GM21528 (cell line): Measurements from ENCODE around the gene SMAD5.

Source experiments
- ATAC-seq: cut with Tn5 transposase; IDR thresholded peaks from one replicate; pipeline ENCODE4 v1.9.1; 2021; ENCODE audit warnings: mild to moderate bottlenecking, moderate library complexity; ENCODE audit not compliant: unreplicated experiment, low FRiP score

Gene SMAD5

DNA sequence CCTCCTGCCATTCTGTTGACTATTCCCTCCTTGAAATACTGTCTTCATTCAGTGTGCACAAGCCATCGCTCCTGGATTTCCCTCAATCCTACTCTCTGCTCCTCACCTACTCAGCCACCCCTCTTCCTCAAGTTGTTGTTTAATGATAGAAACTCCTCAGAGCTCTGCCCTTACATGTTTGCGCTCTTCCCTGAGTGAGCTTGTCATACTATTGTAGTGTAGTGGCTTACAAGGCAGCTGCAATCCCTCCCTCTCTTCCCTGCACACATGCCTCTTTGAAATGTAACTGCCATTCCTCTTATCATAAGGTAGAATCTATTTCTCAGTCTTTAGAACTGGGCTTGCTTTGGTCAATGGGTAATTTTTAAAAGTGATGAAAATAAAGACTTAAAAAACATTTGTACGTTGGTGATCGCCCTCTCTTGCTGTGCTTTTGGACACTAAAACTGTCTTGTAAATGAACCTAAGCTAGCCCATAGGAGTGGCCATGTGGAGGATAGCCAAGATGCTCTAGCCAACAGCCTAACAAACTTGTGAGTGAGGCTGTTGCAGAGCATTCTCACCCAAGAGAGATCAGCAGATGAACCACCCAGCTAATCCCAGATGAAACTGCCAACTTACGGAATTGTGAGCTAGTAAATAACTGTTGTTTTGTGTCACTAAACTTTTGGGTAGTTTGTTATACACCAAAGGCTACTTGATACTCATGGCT, 18.1 kb upstream of the SMAD5 start:
- no peak for ATAC-seq

DNA sequence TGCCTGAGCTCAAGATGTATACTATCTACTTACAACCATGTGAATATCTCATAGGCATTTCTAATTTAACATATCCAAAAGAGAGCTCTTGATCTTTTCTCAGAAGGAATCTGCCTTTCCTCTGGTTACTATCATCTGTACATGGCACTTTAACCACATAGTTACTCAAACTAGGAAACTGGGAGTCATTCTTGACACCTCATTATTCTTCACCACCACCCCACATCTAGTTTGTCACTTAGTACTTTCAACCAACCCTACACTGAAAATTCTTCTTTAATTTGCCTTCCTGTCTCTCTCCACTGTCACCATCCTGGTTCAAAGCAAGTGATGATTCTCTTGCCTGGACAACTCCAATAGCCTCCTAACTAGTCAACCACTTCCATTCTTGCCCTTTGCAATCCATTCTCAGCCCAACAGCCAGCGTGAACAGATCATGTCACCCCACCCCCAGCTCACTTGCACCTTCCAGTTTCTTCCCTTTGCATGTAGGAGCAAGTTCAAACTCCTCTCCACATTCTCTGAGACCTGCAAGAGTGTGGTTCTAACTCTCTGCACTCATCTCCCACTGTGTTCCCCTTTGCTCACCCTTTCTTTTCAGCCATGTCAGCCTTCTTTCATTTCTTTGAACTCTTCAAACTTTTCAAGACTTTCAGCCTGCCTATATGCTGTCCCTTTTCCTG, 17.3 kb upstream of the SMAD5 start:
- no peak for ATAC-seq

DNA sequence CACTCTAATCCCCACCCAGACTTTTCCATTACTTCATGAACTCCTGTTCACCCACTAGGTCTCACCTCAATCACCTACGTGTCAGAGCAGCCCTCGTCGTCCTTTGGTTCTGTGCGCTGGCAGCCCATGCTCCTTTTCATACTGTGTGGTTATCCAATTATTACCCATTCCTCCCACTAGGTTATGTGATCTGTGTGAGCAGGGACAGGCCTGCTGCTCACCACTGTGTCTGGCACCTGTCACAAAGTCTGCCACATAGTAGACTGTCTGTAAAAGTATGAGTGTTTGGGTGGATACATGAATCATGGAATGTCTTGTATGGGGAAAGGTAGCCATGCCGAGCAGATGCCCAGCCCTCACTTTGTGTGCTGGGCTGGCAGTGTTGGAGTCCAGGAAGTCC, 12.1 kb upstream of the SMAD5 start:
- no peak for ATAC-seq

DNA sequence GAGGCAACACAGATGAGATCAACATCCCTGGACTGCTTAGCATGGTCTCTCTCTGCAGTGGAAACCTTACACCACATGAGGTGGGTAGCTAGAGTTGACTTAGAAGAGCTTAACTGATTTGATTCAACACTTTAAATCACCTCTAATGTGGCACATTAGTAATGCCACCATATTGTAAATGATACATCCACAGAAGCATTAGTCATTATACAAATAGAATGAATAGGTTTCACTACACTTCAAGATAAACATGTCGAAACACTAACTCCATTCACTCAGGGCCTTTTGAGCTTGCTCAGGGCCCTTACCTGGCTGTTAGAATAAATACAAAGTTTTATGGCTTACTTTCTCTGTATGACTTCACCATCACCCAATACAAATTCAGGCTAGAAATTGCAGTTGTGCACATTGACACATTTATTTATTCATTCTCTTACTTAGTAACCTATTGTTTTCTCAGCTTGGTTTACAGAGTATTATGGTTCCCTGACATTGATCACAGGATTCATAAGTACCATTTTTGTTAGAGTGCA, 9.3 kb upstream of the SMAD5 start:
- ATAC-seq = no peak

DNA sequence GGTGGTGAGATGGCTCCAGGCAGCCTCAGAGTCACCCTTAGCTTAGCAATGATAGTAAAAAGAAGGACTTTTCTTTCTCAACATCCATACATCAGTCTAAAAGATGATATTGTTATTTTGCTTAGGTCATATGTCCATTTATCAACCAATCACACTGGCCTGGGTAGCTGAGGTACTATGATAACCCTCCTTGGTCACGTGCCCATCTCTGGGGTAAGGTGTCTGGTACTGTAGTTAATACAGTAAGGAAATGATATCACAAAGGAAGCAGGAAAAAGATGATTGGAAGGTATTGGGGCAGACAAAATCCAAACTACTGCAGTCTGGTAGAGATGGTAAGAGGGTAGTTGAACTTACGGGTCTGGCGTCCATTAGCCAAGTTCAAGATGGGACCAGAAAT, 5.1 kb upstream of the SMAD5 start:
- no peak for ATAC-seq

DNA sequence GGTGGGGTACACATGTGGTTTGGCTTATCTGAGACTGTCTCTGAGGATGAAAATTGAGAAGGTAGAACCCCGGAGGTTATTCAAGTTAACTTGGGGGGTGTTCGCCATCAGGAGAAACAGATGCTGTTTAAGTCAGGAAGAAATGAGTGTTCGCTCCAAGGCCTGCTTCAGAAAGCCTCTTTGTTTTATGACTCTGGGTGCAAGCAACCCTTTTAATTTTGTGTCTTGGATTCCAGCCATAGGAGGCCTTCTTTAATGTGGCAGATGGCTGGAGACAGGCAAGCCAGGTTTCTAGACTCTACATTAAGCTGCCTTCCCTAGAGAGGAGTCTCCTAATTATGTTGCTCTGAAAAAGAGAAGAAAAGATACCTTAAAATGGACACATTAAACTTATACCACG, 4.2 kb upstream of the SMAD5 start:
- ATAC-seq = no peak

DNA sequence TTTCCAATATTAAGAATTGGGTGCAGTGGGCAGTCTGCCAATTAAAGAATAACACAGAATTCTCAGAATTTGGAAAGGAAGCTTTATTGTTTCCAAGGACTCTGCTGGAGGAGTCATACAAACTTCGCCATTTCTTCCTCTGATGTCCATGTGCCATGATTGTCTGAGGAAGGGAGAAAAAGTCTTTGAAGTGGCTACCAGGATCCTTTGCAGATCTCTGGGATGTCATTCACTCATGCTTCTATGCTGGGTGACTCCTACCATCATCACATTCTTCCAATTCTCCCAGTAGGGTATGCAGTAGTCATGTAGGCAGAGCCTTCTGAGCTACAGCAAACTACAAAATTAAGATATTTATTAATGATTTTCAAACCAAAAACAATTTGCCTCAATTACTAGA, 3.2 kb upstream of the SMAD5 start:
- no peak for ATAC-seq

DNA sequence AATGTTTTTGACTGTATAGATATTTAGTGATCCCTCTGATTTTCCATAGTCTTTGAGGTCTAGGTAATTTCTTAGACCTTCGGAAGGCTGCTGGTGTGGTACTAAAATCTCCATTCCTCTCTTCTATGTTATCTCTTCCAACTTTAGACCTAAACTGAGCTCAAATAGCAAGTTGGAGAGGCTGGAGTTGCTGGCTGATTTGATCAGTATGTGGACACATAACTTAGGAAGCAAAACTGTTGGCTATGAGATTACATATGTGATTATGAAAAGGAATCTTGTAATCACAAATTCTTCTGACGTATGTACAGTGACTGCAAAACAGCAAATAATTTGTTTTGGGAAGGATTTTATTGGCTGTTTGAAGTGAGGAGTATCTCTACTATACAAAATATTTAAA, 2.1 kb upstream of the SMAD5 start:
- ATAC-seq = no peak

DNA sequence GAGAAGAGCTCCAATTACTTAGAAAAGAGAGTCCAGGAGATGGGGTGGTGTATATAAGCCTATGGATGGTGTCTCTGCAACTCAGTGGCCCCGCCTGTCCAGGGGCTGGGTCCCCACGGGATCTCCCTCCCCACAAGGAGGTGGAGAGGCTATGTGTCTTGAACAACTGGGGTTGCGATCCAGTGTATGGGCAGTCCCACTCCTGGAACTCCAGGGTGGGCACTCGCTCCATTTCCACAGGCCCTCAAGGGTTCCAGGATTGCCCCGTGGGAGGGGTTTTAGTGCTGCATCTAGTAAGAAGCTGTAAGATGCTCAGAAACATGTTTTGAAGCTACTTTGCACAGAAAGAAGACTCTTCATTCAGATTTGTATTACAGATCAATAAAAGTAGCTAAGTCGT, 558 bp upstream of the SMAD5 start:
- ATAC-seq = peak; percentile 10

DNA sequence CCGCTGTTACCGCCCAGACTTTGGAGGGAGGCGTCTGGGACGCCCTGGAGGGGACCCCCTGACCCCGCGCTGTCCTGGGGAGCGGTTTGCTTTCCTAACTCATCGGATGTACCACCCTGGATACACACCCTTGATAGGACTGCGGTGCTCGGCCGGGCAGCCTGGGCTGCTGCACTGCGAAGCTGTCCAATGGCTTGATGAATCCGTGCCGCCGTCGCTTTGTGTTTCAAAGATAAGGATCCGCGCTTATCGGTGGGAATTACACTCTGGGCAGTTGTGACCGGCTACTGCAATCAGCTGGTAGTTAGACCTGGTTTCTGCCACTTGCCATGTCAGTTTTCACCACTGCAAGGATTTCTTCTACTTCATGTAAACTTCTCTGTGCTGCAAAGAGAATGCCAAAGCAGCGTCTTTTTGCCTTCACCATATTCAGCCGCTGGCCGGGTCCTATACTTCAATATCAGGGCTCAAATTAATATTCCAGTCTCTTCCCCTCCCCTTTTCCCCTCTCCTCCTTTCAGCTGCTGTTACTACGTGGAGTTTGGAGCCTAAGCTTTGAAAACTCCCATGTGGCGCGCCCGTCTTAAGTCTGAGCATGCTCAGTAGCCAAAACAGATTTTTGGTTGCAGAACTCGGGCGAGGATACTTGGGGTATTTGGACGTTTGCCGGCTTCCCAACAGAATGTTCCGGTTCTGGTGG, 727 bp downstream of the SMAD5 start:
- ATAC-seq = peak; percentile 53

DNA sequence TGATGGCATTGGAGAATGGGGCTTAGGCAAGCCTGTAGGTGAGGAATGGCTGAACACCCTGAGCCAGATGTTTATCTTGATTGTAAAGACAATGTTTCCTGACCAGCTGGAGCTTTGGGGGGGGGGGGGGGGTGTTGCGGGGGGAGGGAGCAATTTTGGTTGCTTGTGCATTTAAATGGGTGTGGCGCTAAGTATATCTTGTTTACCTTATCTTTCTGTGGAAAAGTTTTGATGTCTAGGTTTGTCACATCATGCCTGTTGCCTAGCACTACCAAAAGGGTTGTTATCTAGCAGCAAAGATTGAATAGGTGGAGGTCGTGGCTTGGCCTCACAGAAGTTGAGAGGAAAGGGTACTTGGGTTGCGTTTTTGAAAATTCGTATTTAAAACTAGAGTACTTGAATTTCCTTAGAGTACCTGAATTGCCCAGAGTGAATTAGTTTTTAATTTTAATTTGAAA, 1.3 kb downstream of the SMAD5 start:
- ATAC-seq = no peak

DNA sequence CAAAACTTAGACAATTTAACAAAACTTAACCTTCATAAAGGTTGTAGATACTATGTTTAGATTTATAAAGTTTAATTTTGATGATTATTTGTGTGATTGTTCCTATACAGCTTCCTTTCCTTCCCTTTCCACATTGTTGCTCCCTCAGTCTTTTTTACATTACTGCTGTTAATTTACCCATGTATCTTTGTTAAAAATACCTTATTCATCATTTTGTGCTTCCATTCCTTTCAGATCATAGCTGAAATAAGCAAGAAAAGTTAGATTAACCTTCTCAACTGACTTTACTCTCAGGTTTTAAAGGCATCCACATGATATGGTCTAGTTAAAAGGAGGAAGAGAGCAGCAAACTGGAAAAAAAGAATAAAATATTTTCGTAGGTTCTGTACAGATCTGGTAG, 2.0 kb downstream of the SMAD5 start:
- ATAC-seq = no peak

DNA sequence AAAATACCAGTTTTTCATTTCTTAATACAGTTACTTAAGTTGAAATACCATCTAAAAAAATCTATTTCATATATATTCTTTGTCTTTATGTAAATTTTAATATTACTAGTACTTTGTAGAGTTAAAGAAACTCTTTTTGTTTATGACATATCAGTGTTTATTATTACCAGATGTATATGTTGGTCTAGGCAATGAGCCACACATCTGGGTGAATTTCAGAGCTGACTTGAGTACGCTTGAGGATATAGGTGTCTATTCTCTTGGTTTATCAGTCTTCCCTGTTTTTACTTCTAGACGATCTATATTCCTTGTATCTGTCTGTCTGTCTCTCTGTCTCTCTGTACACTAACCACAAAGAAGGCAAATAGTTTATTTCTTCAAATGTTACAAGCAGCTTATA, 2.9 kb downstream of the SMAD5 start:
- no peak for ATAC-seq

DNA sequence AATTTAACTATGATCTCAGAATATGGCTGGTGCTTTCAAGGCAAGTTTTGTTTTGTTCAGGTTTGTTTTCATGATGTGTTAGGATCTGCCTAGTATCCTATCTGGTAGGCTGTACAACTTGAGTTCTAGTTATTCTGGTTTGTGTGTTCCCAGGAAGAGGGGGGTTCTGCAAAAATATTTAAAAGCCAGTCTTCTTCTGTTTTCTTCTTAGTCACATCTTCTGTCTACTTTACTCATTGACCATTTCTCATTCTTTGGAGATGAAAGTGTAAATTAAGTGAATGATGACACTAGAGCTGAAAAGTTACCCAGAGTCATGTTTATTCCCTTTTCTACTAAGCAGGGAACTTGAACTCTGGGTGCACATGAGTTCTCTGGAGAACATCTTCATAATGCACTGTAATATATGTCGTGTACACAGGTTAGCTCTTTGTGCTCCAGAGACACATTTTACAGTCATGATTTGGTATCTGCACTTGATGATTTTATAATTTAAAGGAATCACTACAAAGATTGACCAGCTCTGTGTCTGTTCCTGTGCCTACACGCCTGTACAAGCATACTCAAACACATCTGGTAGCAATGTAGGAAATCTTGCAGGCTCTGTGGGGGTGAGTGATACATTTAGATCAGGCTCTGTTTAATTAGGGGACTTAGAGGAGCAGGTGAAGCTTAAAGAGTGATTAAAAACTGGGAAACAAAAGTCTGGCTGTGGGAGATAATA, 5.0 kb downstream of the SMAD5 start:
- ATAC-seq = no peak

DNA sequence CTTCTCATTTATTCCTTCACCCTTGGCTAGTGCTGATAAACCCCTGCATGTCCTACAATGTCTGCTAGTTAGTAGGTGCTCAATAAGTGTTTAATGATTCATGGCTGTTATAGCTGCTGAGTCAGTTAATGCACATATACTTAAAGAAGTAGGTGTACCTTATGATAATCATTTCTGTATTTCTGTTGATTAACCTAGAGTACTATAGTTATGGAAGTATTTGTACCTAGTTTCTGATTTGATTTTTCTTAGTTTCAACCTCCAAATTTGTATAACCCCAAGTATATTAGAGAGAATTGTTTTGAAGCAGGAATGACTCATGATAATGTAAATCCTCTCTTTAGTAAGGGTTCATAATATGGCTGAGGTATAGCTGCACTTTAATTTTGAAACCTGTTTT, 8.9 kb downstream of the SMAD5 start:
- ATAC-seq = peak; percentile 77

DNA sequence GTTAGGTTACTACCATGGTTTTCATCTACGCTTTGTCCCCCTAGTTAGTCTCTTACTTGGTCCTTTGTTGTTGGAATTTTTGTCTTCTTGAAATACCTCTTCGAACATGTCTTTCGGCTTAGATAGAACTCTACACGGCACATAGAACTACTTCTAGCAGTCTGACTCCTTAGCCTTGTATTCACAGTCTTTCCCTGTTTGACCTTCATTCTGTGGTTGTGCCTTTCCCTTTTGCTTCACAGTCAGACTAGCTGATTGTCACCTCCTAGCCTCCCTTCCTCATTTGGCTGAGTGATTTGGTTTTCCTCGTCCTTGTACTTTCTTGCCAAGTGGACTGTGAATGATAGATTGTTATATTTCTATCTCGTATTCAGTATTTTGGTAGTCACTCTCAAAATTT, 10.7 kb downstream of the SMAD5 start:
- no peak for ATAC-seq

DNA sequence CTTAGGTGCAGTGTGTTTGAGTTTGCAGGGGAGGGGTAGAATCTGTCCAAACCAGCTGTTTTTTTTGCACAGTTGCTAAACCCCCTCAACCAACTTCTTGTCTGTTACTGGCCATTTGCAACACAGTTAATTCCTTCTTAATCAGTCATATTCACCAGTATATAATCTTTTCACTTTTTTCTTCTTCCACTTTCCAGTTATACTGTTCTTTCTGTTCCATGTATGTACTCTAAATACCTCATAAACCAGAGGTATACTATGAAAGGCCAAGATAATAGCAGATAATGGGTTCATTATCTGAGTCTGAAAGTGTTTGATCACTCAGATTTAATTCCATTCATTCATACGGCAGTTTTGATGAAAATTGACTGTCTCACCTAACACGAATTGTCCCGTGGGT, 11.1 kb downstream of the SMAD5 start:
- ATAC-seq = no peak

DNA sequence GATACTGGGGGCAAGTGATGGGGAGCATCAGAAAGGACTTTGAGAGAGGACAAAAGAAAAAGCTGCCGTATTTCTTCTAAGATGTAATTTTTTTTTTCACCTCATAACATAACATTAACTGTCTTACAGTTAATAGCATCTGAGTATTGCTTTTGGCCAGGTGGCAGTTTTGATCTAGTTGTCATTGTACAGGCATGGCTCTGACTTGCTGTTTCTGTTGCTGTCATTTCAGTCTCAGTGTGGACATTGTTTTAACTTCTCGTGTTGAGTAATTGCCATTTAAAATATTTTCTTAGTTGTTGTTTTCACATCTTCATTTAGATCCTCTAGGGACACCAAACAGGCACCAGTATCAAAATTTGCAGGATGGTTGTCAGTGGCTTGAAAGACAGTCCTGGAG, 12.4 kb downstream of the SMAD5 start:
- no peak for ATAC-seq

DNA sequence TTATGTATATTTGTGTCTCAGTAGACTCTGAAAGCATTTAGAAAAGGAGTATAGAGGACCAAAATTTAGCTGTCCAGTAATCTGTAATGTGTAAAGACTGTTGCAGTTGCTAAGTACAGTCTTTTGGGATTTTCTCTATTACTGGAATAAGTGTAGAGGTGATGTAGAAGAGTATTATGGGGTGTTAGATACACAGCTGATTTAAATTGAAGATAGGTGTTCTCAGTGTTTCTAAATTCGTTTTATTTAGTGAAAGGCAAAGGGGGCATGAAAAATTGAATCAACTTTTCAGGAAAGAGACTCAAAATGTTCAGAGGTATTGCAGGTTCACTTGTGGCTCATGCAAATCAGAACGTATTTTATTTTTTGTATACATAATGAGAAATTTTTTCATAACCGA, 13.6 kb downstream of the SMAD5 start:
- no peak for ATAC-seq

DNA sequence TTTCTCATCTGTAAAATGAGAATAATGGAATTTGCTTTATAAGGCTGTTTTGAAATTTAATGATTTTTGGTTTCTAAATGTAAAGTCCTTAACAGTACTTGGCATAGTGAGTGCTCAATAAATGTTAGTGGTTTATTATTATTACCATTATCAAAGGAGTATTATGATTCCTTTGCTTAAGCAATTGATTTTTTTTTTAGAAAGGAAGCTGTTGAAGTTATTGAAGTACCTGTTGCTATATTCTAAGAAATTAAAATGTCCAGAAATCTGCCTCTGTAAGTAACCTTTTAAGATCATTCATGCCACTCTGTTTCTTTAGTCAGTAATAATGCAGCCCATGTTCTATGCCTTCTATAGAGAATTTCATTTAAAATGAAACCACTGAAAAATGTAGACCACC, 15.0 kb downstream of the SMAD5 start:
- no peak for ATAC-seq

DNA sequence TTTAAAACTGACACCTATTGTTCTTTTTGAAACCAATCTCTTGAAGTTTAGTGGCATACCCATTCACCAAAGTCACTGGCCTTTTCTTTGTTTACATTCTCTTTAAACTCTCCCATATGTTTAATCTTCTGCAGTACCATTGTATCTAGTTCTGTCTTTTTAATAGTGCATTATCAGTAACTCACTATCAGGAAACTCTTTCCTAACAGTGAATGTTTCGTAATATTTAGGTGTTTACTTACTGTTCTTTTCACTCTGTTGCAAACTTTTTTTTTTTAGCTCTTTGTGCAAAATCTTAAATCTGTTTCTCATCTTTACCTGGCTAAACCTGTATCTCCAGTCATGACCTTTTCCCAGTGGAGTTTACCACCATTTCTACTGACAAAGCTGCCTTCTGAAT, 17.2 kb downstream of the SMAD5 start:
- no peak for ATAC-seq
